GM19372 (cell line): ENCODE measurements around the gene USE1.

Source experiments
- ATAC-seq: cut with Tn5 transposase; IDR thresholded peaks from one replicate; pipeline ENCODE4 v1.9.1; 2021; ENCODE audit warnings: mild to moderate bottlenecking, low read depth, moderate library complexity; ENCODE audit not compliant: unreplicated experiment

The USE1 gene

GRCh38 chr19:17202713-17203112 is 12.4 kb upstream of the USE1 start:
- no peak for ATAC-seq

- ATAC-seq: no peak
Measured at GRCh38 chr19:17205237-17206140, 9.7 kb upstream of the USE1 start.

- ATAC-seq: no peak
Measured at GRCh38 chr19:17206736-17207581, 8.2 kb upstream of the USE1 start.

GRCh38 chr19:17209126-17210036 is 5.8 kb upstream of the USE1 start:
- no peak for ATAC-seq

- ATAC-seq: no peak
Measured at GRCh38 chr19:17210296-17210695, 4.9 kb upstream of the USE1 start.

- ATAC-seq: no peak
Measured at GRCh38 chr19:17211547-17212446, 3.4 kb upstream of the USE1 start.

GRCh38 chr19:17213334-17213733 is 1.8 kb upstream of the USE1 start:
- no peak for ATAC-seq

- ATAC-seq: no peak
Measured at GRCh38 chr19:17214508-17215126, 540 bp upstream of the USE1 start.

- no peak for ATAC-seq
Measured at GRCh38 chr19:17216058-17216670, 1.0 kb downstream of the USE1 start.

GRCh38 chr19:17219286-17219685 is 4.1 kb downstream of the USE1 start:
- ATAC-seq: no peak

GRCh38 chr19:17220207-17220758 is 5.1 kb downstream of the USE1 start:
- ATAC-seq: no peak

GRCh38 chr19:17225053-17225452 is 9.9 kb downstream of the USE1 start:
- ATAC-seq: no peak

- ATAC-seq: peak; percentile 92
Measured at GRCh38 chr19:17226002-17226933, 11.1 kb downstream of the USE1 start, which contains the start of gene OCEL1. Gene OCEL1, plus strand, starts transcription at chr19:17226226. Its CDS starts 22 bp downstream, at chr19:17226248.

- no peak for ATAC-seq
Measured at GRCh38 chr19:17227798-17228367, 12.7 kb downstream of the USE1 start.

GRCh38 chr19:17229890-17230289 is 14.7 kb downstream of the USE1 start:
- ATAC-seq: no peak

GRCh38 chr19:17232258-17232657 is 17.1 kb downstream of the USE1 start:
- no peak for ATAC-seq

GRCh38 chr19:17234911-17235299 is 19.7 kb downstream of the USE1 start:
- ATAC-seq: no peak
